Heart left ventricle (tissue), 16 donors: ENCODE results near the gene HIVEP2. TPM values are rescaled to one million over a fixed set of nuclear protein-coding genes. Genes with fewer than 3 reads are reported as not detected.

Source experiments
- ATAC-seq, 4 donors: fragments of 200-7000 bp; cut with Tn5 transposase; one replicate each; pipeline ENCODE4 v1.9.1; 2020 to 2022; ENCODE audit warnings: moderate library complexity in 4 of 4, mild to moderate bottlenecking in 3 of 4, moderate number of reproducible peaks in 1 of 4
- DNase-seq, 5 donors: peaks; one replicate each; pipeline ENCODE4 v3.0.0-alpha.2; 2020
- H3K27ac ChIP-seq, 12 donors: fragments of 200-600 bp; sonication (generic) in 4 of 12; one replicate each; pipeline versions ENCODE4 v1.5.0 to v1.8.0; 2016 to 2022; ENCODE audit warnings: mild to moderate bottlenecking in 2 of 12
- H3K27me3 ChIP-seq, 9 donors: fragments of 200-600 bp; sonication (generic) in 2 of 9; one replicate each; pipeline versions ENCODE4 v1.5.1 to v1.8.0; 2016 to 2022; ENCODE audit warnings: mild to moderate bottlenecking in 3 of 9
- H3K36me3 ChIP-seq, 9 donors: fragments of 200-600 bp; sonication (generic) in 2 of 9; one replicate each; pipeline versions ENCODE4 v1.5.0 to v1.8.0; 2018 to 2022; ENCODE audit warnings: mild to moderate bottlenecking in 2 of 9
- H3K4me1 ChIP-seq, 12 donors: fragments of 200-600 bp; sonication (generic) in 4 of 12; one replicate each; pipeline versions ENCODE4 v1.5.0 to v1.8.0; 2016 to 2022; ENCODE audit warnings: mild to moderate bottlenecking in 3 of 12
- H3K4me3 ChIP-seq, 12 donors: fragments of 200-600 bp; sonication (generic) in 4 of 12; one replicate each; pipeline versions ENCODE4 v1.5.0 to v1.8.0; 2017 to 2022; ENCODE audit warnings: mild to moderate bottlenecking in 9 of 12, moderate library complexity in 4 of 12
- H3K9me3 ChIP-seq, 12 donors: fragments of 200-600 bp; sonication (generic) in 4 of 12; one replicate each; pipeline versions ENCODE4 v1.5.0 to v1.8.0; 2016 to 2022; ENCODE audit warnings: mild to moderate bottlenecking in 1 of 12
- CTCF ChIP-seq, 12 donors: fragments of 200-600 bp; sonication (generic) in 4 of 12; IDR thresholded peaks; one replicate each; pipeline versions ENCODE4 v1.5.0 to v1.8.0; 2018 to 2022; ENCODE audit warnings: antibody characterized with exemption in 12 of 12, mild to moderate bottlenecking in 5 of 12
- POLR2A ChIP-seq, 2 donors: fragments of 450-650 bp; IDR thresholded peaks; one replicate each; pipeline ENCODE4 v1.6.1; 2017; ENCODE audit warnings: antibody characterized with exemption in 2 of 2, mild to moderate bottlenecking in 2 of 2, moderate library complexity in 2 of 2
- WGBS, 4 donors: extraction: QIAGEN DNeasy Blood & Tissue Kit in 2 of 4; methylation state at CpG; one replicate each; pipeline versions ENCODE4 v1.1.5 to v1.1.7; 2013 to 2018; 5-methylcytosine and 5-hydroxymethylcytosine counted together
- intact Hi-C, 10 donors: fragments of 100-400 bp; cut with DNase I; formaldehyde crosslinking; loops; one replicate each; pipeline versions ENCODE4 v1.11.1 to v1.14.2; 2022
- polyA plus RNA-seq, 2 donors: library from polyadenylated mRNA; stranded (reverse); fragments of 200-250 nt; gene quantifications; one replicate each; pipeline ENCODE4 v1.2.3, GENCODE V29; 2013
- total RNA-seq, 9 donors: library from RNA; depleted of rRNA in 2 of 9; stranded (reverse); fragments of >200 nt in 2 of 9; fragmentation: NEBNext Ultra II Directional in 3 of 9; extraction: Animal tissue kit (Norgen Biotek cat#: 25700) in 3 of 9; gene quantifications; one replicate each; pipeline versions ENCODE4 v1.1.0 to v1.2.4, GENCODE V29; 2016 to 2023
- donor health status: ischemic (EF 13 %, LVEDD 7.1; RV severe dilation, severe dysfunction).
- donor health status: healthy with polysubstance abuse.
- donor health status: DM: no; HTN: yes; CAD: no.
- donor health status: DM: no; HTN: no; CAD: no.
- donor health status: ischemic (EF 25% LVEDD 6.9; RV normal size, moderate dysfunction).
- donor health status: ischemic (EF 25% LVEDD 5.7; RV mildly dilated, moderate dysfunction).
- donor health status: healthy.
- donor health status: DM: yes; HTN: yes; CAD: no.
- donor health status: ischemic (EF 35%, LVEDD 5.7; RV mildly dilated, moderate dysfunction).
- donor health status: nonischemic (EF 11% LVEDD 7.7; RV severe dilation, severe dysfunction).
- donor health status: DM: yes; HTN: yes; CAD: no.
- donor health status: PGD.
- donor health status: ischemic (EF 29% LVEDD 5.4; RV normal size, mild dysfunction).
- donor health status: nonischemic (EF 23%, LVEDD 6.1; RV moderate dilation, normal function).

The HIVEP2 gene
- total and polyA plus RNA-seq, 11 donors, result 2.7 to 31.2 (median 20.4) TPM

- Histone ChIP-seq H3K4me1 (no peaks in the 10 kb centered on the region), H3K4me3 (no peak overlapping the region), H3K9me3 (peaks cover 0 to 7% (median 0%) of the 10 kb centered on the region in 12 donors), H3K27ac (no peak overlapping the region), H3K27me3 (no peaks in the 10 kb centered on the region), H3K36me3 (no peaks in the 10 kb centered on the region)
- WGBS, 4 donors, result 81 to 95% (median 88%) methylated on average over 1 of the region's 1 CpG
- intact Hi-C loops, result loop anchor here in 1 of 10 donors (10.0 kb wide), 1 partner anchor 49 kb away; no protein-coding TSS in a partner anchor
- DNase-seq (no peak), ATAC-seq (no peak)
- TF ChIP-seq POLR2A (IDR thresholded peaks at IDR 0.05), result no peak
- no peak for TF ChIP-seq CTCF (IDR thresholded peaks at IDR 0.05)
Measured at GRCh38 chr6:142966294-142966693, 21.3 kb upstream of the HIVEP2 start.

GRCh38 chr6:142965164-142965563 is 20.2 kb upstream of the HIVEP2 start:
- 95 to 100% (median 98%) methylated on average over 1 of the region's 1 CpG for WGBS, 4 donors

GRCh38 chr6:142960098-142960497 is 15.1 kb upstream of the HIVEP2 start:
- Histone ChIP-seq H3K27ac (no peak overlapping the region), H3K36me3 (no peaks in the 10 kb centered on the region), H3K27me3 (no peaks in the 10 kb centered on the region), H3K4me3 (no peak overlapping the region), H3K9me3 (no peaks in the 10 kb centered on the region), H3K4me1 (peaks cover 0 to 4% (median 0%) of the 10 kb centered on the region in 12 donors)
- TF ChIP-seq POLR2A (IDR thresholded peaks at IDR 0.05) (no peak), CTCF (IDR thresholded peaks at IDR 0.05) (no peak)
- intact Hi-C loops, result loop anchor here in 1 of 10 donors (10.0 kb wide), 1 partner anchor 55 kb away; no protein-coding TSS in a partner anchor
- no peak for DNase-seq
- no peak for ATAC-seq

More at GRCh38 chr6:142965164-142965563, 20.2 kb upstream of the HIVEP2 start:
- TF ChIP-seq POLR2A (IDR thresholded peaks at IDR 0.05), result no peak
- TF ChIP-seq CTCF (IDR thresholded peaks at IDR 0.05), result no peak
- DNase-seq, result no peak
- H3K27ac ChIP-seq, result no peak overlapping the region
- H3K9me3 ChIP-seq, result peaks cover 0 to 7% (median 0%) of the 10 kb centered on the region in 12 donors
- H3K36me3 ChIP-seq, result no peaks in the 10 kb centered on the region
- no peaks in the 10 kb centered on the region for H3K4me1 ChIP-seq
- H3K27me3 ChIP-seq, result no peaks in the 10 kb centered on the region
- no peak overlapping the region for H3K4me3 ChIP-seq
- intact Hi-C loops, result loop anchor here in 1 of 10 donors (10.0 kb wide), 1 partner anchor 50 kb away; no protein-coding TSS in a partner anchor
- no peak for ATAC-seq

DNA sequence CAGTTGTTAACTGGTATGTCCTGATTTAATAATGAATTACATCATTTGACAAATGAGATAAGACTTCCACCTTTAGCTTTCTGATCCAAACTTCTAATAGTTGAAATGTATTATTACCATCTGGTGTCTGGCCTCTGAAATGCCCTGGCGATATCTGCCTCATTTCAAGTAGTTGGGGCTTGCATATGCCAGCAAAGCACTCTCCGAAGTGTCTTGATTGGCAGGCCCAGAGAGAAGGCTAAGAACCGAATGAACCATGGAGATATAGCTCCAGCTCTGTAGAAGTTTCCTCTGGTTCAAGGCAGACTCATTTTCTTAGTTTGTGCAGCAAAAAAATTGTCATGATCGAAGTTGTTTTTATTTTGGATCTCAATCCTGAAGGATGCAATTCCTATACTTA is 13.4 kb upstream of the HIVEP2 start:
- ATAC-seq (peak; percentile 26 to 92 (median 78)), DNase-seq (peak in 4 of 5 donors; percentile 18 to 38 (median 28))
- 58 to 65% (median 60%) methylated on average over 4 of the region's 4 CpGs for WGBS, 4 donors
- Histone ChIP-seq H3K27me3 (no peaks in the 10 kb centered on the region), H3K4me3 (no peak overlapping the region), H3K9me3 (no peaks in the 10 kb centered on the region), H3K4me1 (peaks cover 0 to 4% (median 0%) of the 10 kb centered on the region in 12 donors), H3K36me3 (no peaks in the 10 kb centered on the region), H3K27ac (no peak overlapping the region)
- TF ChIP-seq CTCF (IDR thresholded peaks at IDR 0.05) (no peak), POLR2A (IDR thresholded peaks at IDR 0.05) (no peak)
- intact Hi-C loops, result loop anchor here in 5 of 10 donors (2.0 to 10.0 kb wide), 4 partner anchors 66 to 466 kb away; no protein-coding TSS in a partner anchor
